HepG2 (cell line): ENCODE data around the gene KDM7A. TPM values are rescaled to one million over a fixed set of nuclear protein-coding genes. Genes with fewer than 3 reads are reported as not detected.

Experiments
- AGO1 ChIP-seq: fragments of 200-400 bp; formaldehyde crosslinking; IDR thresholded peaks from 2 replicates; pipeline ENCODE4 v1.6.1; 2017; ENCODE audit warnings: mild to moderate bottlenecking, low read depth, low read length, moderate library complexity; ENCODE audit not compliant: poor library complexity, severe bottlenecking
- BATF2 ChIP-seq: sonication (generic); formaldehyde crosslinking; IDR thresholded peaks from 2 replicates; pipeline ENCODE4 v1.8.0; 2022; ENCODE audit warnings: mild to moderate bottlenecking, missing genetic modification reagents, moderate library complexity
- BCLAF1 ChIP-seq: fragments of 450-650 bp; IDR thresholded peaks from 2 replicates; pipeline ENCODE4 v1.6.1; 2017; ENCODE audit warnings: mild to moderate bottlenecking
- CEBPG ChIP-seq: IDR thresholded peaks from 2 replicates; pipeline ENCODE4 v1.6.1; 2016
- DZIP1 ChIP-seq: sonication (generic); formaldehyde crosslinking; IDR thresholded peaks from 2 replicates; pipeline ENCODE4 v1.5.0; 2020; ENCODE audit warnings: mild to moderate bottlenecking, missing genetic modification reagents
- FOXJ3 ChIP-seq: sonication (generic); formaldehyde crosslinking; IDR thresholded peaks from 2 replicates; pipeline ENCODE4 v1.4.0; 2020; ENCODE audit warnings: missing genetic modification reagents, mild to moderate bottlenecking, borderline replicate concordance
- GPBP1L1 ChIP-seq: sonication (generic); formaldehyde crosslinking; IDR thresholded peaks from 2 replicates; pipeline ENCODE4 v1.5.0; 2020; ENCODE audit warnings: mild to moderate bottlenecking, missing genetic modification reagents
- KAT8 ChIP-seq: IDR thresholded peaks from 2 replicates; pipeline ENCODE4 v1.6.1; 2016; ENCODE audit warnings: missing genetic modification reagents, missing compliant biosample characterization
- KMT2A ChIP-seq: sonication (generic); formaldehyde crosslinking; IDR thresholded peaks from 2 replicates; pipeline ENCODE4 v1.4.0; 2020; ENCODE audit warnings: missing genetic modification reagents
- RARA ChIP-seq: IDR thresholded peaks from 2 replicates; pipeline ENCODE4 v1.6.1; 2016; ENCODE audit warnings: missing genetic modification reagents, missing compliant biosample characterization
- TERF1 ChIP-seq: sonication (generic); formaldehyde crosslinking; IDR thresholded peaks from 2 replicates; pipeline ENCODE4 v1.8.0; 2022; ENCODE audit warnings: mild to moderate bottlenecking, missing genetic modification reagents, moderate library complexity
- TFDP1 ChIP-seq: IDR thresholded peaks from 2 replicates; pipeline ENCODE4 v1.6.1; 2016; ENCODE audit warnings: missing compliant biosample characterization, missing genetic modification reagents, borderline replicate concordance
- ZBTB42 ChIP-seq: sonication (generic); formaldehyde crosslinking; IDR thresholded peaks from 2 replicates; pipeline ENCODE4 v1.5.0; 2020; ENCODE audit warnings: mild to moderate bottlenecking, missing genetic modification reagents
- ZFP90 ChIP-seq: sonication (generic); formaldehyde crosslinking; IDR thresholded peaks from 2 replicates; pipeline ENCODE4 v1.8.0; 2022; ENCODE audit warnings: missing genetic modification reagents, mild to moderate bottlenecking, inconsistent platforms, borderline replicate concordance
- ZNF333 ChIP-seq: sonication (generic); formaldehyde crosslinking; IDR thresholded peaks from 2 replicates; pipeline ENCODE4 v1.4.0; 2020; ENCODE audit warnings: mild to moderate bottlenecking, missing genetic modification reagents, borderline replicate concordance
- ZNF430 ChIP-seq: sonication (generic); formaldehyde crosslinking; IDR thresholded peaks from 2 replicates; pipeline ENCODE4 v1.9.0; 2021; ENCODE audit warnings: mild to moderate bottlenecking, missing genetic modification reagents
- ZNF607 ChIP-seq: sonication (generic); formaldehyde crosslinking; IDR thresholded peaks from 2 replicates; pipeline ENCODE4 v1.5.1; 2020; ENCODE audit warnings: missing genetic modification reagents, mild to moderate bottlenecking, borderline replicate concordance
- ZNF776 ChIP-seq: sonication (generic); formaldehyde crosslinking; IDR thresholded peaks from 2 replicates; pipeline ENCODE4 v1.4.0; 2020; ENCODE audit warnings: mild to moderate bottlenecking, missing genetic modification reagents
- ZSCAN20 ChIP-seq: sonication (generic); formaldehyde crosslinking; IDR thresholded peaks from 2 replicates; pipeline ENCODE4 v1.4.0; 2020; ENCODE audit warnings: missing genetic modification reagents, mild to moderate bottlenecking, borderline replicate concordance
- polyA plus RNA-seq, 8 experiments: library from polyadenylated mRNA; depleted of rRNA in 3 of 8; stranded (reverse) in 7 of 8; unstranded in 1 of 8; fragments of >200 nt; fragmentation: Illumina TruSeq in 4 of 8; extraction: Trizol in 4 of 8; gene quantifications; 2 replicates each; pipeline versions ENCODE4 v1.2.1 to v1.2.3, GENCODE V29; 2011 to 2016; ENCODE audit warnings: low read depth in 4 of 8, missing spikeins in 1 of 8, mixed read lengths in 1 of 8; ENCODE audit not compliant: insufficient read depth in 1 of 8
- total RNA-seq, 5 experiments: library from RNA; depleted of rRNA; stranded (reverse); fragments of >200 nt; fragmentation: Illumina TruSeq; extraction: Trizol; gene quantifications; 2 replicates each; pipeline ENCODE4 v1.2.3, GENCODE V29; 2016; ENCODE audit warnings: low read depth in 1 of 5

Gene KDM7A
- total and polyA plus RNA-seq, 2 of the 13 experiments (the other 11 are each of a cell fraction or from before 2014, with no cell fraction given) = 10.8 to 16.8 TPM

- TF ChIP-seq DZIP1 (no peak), ZSCAN20 (0 out of 2 replicates have a peak, but pooled peaks have one; percentile 18), KAT8 (CRISPR knock-in tag) (peak; percentile 82), ZBTB42 (CRISPR knock-in tag) (no peak; the same call in 1 of the 2 replicates), ZNF776 (CRISPR knock-in tag) (no peak), TFDP1 (CRISPR knock-in tag) (peak; percentile 47; the same call in 1 of the 2 replicates), ZNF333 (CRISPR knock-in tag) (peak; percentile 47; the same call in 1 of the 2 replicates), RARA (CRISPR knock-in tag) (peak; percentile 99), TERF1 (CRISPR knock-in tag) (no peak), ZNF430 (CRISPR knock-in tag) (peak; percentile 24; the same call in 1 of the 2 replicates), ZFP90 (peak; percentile 82; the same call in 1 of the 2 replicates), FOXJ3 (CRISPR knock-in tag) (peak; percentile 96), CEBPG (CRISPR knock-in tag) (peak; percentile 67), AGO1 (no peak), BATF2 (CRISPR knock-in tag) (no peak), BCLAF1 (no peak), ZNF607 (peak; percentile 86; the same call in 1 of the 2 replicates), KMT2A (CRISPR knock-in tag) (peak; percentile 77; the same call in 1 of the 2 replicates), GPBP1L1 (CRISPR knock-in tag) (no peak)
Measured at GRCh38 chr7:140049339-140050024, 127.3 kb downstream of the KDM7A start (continued).
